Activated B cell treated with CpG ODN at 0.5 μM for 24 hours (primary cell): Measurements from ENCODE around the gene PDE1C. TPM values are rescaled to one million over a fixed set of nuclear protein-coding genes. Genes with fewer than 3 reads are reported as not detected.

Experiments used
- ATAC-seq: fragments of 200-7000 bp; cut with Tn5 transposase; one replicate; pipeline ENCODE4 v1.10.0; 2021; ENCODE audit warnings: low read depth, mild to moderate bottlenecking, moderate library complexity
- CTCF ChIA-PET: fragments of 350-600 bp; sonication (Branson Sonifier 250); formaldehyde crosslinking; loops from one replicate; lab custom pipeline; 2021; ENCODE audit warnings: antibody characterized with exemption; lab: Charles Lee
- POLR2A ChIA-PET: fragments of 350-600 bp; sonication (Branson Sonifier 250); formaldehyde crosslinking; loops from one replicate; lab custom pipeline; 2021; ENCODE audit warnings: antibody characterized with exemption; lab: Charles Lee
- DNase-seq: peaks from one replicate; pipeline ENCODE4 v3.0.0; 2022
- H3K27ac Mint-ChIP-seq: one replicate; pipeline ENCODE4 v1.8.0; 2020; ENCODE audit warnings: mixed read lengths
- H3K27me3 Mint-ChIP-seq: one replicate; pipeline ENCODE4 v1.8.0; 2021; ENCODE audit warnings: mixed read lengths
- H3K36me3 Mint-ChIP-seq: one replicate; pipeline ENCODE4 v1.8.0; 2021; ENCODE audit warnings: low read depth, mixed read lengths
- H3K4me1 Mint-ChIP-seq: one replicate; pipeline ENCODE4 v1.8.0; 2021; ENCODE audit warnings: mixed read lengths
- H3K4me3 Mint-ChIP-seq: one replicate; pipeline ENCODE4 v1.8.0; 2020; ENCODE audit warnings: mild to moderate bottlenecking, mixed read lengths
- H3K9me3 Mint-ChIP-seq: one replicate; pipeline ENCODE4 v1.8.0; 2020; ENCODE audit warnings: mixed read lengths
- intact Hi-C: fragments of 100-400 bp; cut with micrococcal nuclease; formaldehyde crosslinking; loops from one replicate; pipeline ENCODE4 v1.15.1; 2024
- total RNA-seq: library from RNA; stranded (reverse); gene quantifications from 2 replicates; pipeline ENCODE4 v1.2.3, GENCODE V29; 2022
- TF ChIP-seq, protein P1 (sequence below): fragments of 200-600 bp; IDR thresholded peaks from one replicate; pipeline ENCODE4 v1.8.0; 2022; ENCODE audit warnings: antibody characterized with exemption, mild to moderate bottlenecking

The PDE1C gene
- total RNA-seq, 1 donor from 2014 or later: not detected

DNA sequence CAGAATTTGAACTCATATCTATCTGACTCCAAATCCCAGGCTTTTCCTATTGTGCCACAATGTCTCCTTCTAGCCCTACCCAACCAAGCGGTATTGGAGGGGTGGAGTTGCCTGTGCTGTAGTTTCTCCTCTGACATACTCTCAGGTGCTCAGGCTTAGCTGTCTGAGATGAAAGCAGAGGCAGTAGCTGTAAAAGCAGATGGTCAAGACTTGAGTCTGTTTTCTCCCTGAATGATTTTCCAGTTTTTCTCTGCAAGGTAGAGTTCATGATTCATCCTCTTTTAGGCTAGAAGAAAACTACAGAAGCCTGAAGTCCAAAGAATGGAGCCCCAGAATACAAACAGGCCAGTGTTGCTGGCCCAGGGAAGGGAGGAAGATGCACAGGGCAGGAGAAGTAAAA lies 130.0 kb downstream of the PDE1C start:
- TF ChIP-seq, protein P1, sequence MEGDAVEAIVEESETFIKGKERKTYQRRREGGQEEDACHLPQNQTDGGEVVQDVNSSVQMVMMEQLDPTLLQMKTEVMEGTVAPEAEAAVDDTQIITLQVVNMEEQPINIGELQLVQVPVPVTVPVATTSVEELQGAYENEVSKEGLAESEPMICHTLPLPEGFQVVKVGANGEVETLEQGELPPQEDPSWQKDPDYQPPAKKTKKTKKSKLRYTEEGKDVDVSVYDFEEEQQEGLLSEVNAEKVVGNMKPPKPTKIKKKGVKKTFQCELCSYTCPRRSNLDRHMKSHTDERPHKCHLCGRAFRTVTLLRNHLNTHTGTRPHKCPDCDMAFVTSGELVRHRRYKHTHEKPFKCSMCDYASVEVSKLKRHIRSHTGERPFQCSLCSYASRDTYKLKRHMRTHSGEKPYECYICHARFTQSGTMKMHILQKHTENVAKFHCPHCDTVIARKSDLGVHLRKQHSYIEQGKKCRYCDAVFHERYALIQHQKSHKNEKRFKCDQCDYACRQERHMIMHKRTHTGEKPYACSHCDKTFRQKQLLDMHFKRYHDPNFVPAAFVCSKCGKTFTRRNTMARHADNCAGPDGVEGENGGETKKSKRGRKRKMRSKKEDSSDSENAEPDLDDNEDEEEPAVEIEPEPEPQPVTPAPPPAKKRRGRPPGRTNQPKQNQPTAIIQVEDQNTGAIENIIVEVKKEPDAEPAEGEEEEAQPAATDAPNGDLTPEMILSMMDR: no peak
- CTCF ChIA-PET: no interaction called here
- Mint-ChIP-seq H3K36me3 (no peaks in the 10 kb centered on the region), H3K4me3 (no peak overlapping the region), H3K27ac (no peak overlapping the region), H3K27me3 (no peaks in the 10 kb centered on the region), H3K4me1 (no peaks in the 10 kb centered on the region), H3K9me3 (peaks cover 6% of the 10 kb centered on the region)
- ATAC-seq (no peak), DNase-seq (no peak)
- intact Hi-C loops: no loop called here
- POLR2A ChIA-PET: no interaction called here

DNA sequence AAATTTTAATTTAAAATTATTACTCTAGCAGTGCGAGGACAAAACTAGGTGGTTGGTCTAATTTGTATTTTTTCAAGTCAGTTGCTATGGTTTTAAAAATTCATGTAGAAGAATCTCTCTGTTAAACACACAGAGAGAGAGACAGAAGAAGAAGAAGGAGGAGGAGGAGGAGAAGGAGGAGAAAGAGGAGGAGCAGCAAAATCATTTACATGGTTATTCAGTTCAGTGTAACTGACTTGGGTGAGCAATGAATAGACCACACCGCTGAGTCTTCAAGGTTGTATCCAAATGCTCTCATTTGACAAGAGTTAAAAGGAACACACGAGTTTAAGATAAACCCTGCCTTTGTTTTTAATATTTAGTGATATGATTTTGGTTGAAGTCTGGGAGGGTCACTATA lies 131.1 kb downstream of the PDE1C start:
- Mint-ChIP-seq H3K9me3 (peaks cover 6% of the 10 kb centered on the region), H3K27me3 (no peaks in the 10 kb centered on the region), H3K4me1 (no peaks in the 10 kb centered on the region), H3K36me3 (no peaks in the 10 kb centered on the region), H3K4me3 (no peak overlapping the region), H3K27ac (no peak overlapping the region)
- ATAC-seq (no peak), DNase-seq (no peak)
- TF ChIP-seq, protein P1: no peak
- intact Hi-C loops: no loop called here
- CTCF ChIA-PET: no interaction called here
- POLR2A ChIA-PET: no interaction called here

DNA sequence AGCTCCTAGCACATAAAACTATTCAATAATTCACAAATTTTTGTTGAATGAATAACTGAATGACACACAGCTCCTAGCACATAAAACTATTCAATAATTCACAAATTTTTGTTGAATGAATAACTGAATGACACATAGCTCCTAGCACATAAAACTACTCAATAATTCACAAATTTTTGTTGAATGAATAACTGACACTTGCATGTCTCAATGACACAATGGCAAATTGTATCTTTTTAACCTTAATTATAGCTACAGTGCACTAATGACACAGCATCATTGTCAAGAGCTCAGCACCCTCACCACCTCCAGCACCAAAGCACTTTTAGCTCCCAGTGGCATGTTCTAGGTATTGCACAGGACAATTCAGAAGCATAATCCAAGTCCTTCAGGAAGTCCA lies 131.6 kb downstream of the PDE1C start:
- ChIA-PET CTCF (no interaction called here), POLR2A (no interaction called here)
- Mint-ChIP-seq H3K27ac (no peak overlapping the region), H3K4me3 (no peak overlapping the region), H3K9me3 (peaks cover 4% of the 10 kb centered on the region), H3K27me3 (no peaks in the 10 kb centered on the region), H3K4me1 (no peaks in the 10 kb centered on the region), H3K36me3 (no peaks in the 10 kb centered on the region)
- TF ChIP-seq, protein P1: no peak
- intact Hi-C loops: no loop called here
- ATAC-seq (no peak), DNase-seq (no peak)

DNA sequence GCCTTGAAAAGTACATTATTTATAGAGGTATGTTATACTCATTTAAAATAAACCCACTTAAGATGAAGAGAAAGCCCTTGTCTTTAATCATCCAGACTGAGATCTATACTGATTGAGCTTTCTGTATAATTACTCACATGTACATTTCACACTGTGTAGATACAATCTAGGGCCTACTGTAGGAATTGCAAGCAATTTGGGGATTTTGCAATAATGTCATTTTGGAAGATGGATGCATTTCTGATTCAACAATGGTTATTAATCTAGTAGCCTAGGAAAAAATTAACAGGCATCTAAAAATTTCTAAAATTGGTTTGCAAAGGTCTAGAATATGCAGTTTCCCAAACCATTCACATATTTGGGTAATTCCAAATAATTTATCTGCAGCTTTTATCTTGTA lies 132.2 kb downstream of the PDE1C start:
- ChIA-PET CTCF (no interaction called here), POLR2A (no interaction called here)
- no peak for ATAC-seq
- Mint-ChIP-seq H3K4me3 (no peak overlapping the region), H3K9me3 (peaks cover 4% of the 10 kb centered on the region), H3K36me3 (no peaks in the 10 kb centered on the region), H3K4me1 (no peaks in the 10 kb centered on the region), H3K27ac (no peak overlapping the region), H3K27me3 (no peaks in the 10 kb centered on the region)
- intact Hi-C loops: no loop called here
- TF ChIP-seq, protein P1: no peak
- no peak for DNase-seq

DNA sequence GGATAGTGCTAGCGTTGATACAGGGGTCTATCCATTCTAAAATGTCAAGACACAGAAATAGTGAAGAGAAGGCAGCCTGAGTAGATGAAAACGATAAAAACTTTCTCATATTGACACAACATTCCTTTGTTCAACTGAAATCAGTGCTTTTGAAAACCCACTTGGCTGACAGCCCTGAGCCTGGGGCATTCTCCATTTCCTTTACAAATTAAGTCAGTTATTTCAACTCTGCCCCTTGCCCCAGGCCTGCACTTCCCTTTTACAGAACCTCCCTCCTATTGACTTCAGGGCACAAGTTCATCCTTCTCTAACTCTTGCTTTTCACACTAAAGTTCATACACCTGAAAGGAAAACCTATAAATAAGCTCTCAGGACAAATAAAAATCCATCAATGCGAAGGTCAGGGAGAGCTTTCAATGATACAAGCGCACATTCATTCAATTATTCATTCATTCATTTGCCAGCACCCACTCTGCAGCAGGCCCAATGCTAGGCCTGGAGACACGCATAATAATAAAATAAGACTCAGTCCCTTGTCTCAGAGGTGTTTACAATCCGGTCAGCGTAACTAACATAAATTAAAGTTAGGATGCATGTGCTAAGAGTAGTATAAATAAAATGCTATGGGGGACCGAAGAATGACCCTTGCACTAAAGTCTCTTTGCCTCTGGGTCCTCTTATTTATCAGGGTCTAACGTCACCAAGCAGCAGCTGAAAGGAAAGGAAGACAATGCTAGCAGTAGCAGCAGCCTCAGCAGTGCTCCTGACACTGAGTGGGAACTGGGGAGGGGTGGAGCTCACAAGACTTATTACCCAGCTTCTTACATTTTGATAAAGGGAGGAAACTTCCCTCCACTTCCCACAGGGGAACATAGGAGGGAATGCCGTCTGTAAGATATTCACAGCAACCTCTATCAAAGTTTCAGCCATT lies 134.8 kb downstream of the PDE1C start:
- Mint-ChIP-seq H3K36me3 (no peaks in the 10 kb centered on the region), H3K4me1 (no peaks in the 10 kb centered on the region), H3K4me3 (no peak overlapping the region), H3K27ac (no peak overlapping the region), H3K27me3 (no peaks in the 10 kb centered on the region), H3K9me3 (peaks cover 4% of the 10 kb centered on the region)
- ChIA-PET CTCF (no interaction called here), POLR2A (no interaction called here)
- intact Hi-C loops: no loop called here
- TF ChIP-seq, protein P1: no peak
- no peak for ATAC-seq
- DNase-seq: no peak
